Endothelial cell of umbilical vein (primary cell): Measurements from ENCODE around the gene RELN. TPM values are rescaled to one million over a fixed set of nuclear protein-coding genes. Genes with fewer than 3 reads are reported as not detected.

Source experiments
- BruUV-seq: library from RNA; stranded (reverse); fragments of 400-500 nt; replicated peaks from 2 replicates; lab custom pipeline; 2021; lab: Mats Ljungman, UMichigan
- CTCF ChIA-PET: fragments of 300-600, 350-600 bp; sonication (Branson Sonifier 250); formaldehyde crosslinking; loops from one replicate; lab custom pipeline; 2021; ENCODE audit warnings: antibody characterized with exemption, inconsistent platforms; lab: Charles Lee
- POLR2A ChIA-PET: fragments of 300-600, 350-600 bp; sonication (Branson Sonifier 250); formaldehyde crosslinking; loops from one replicate; lab custom pipeline; 2021; ENCODE audit warnings: antibody characterized with exemption, inconsistent platforms; lab: Charles Lee
- DNase-seq: peaks from one replicate; pipeline ENCODE4 v3.0.0-alpha.2; 2011; ENCODE audit warnings: low read depth, low spot score
- FAIRE-seq: peaks from 2 replicates; lab custom pipeline; 2011; peaks lifted over from hg19 to GRCh38; lab: Jason Lieb, UNC
- H2AFZ ChIP-seq: 2 replicates; pipeline ENCODE4 v1.6.0; 2012; ENCODE audit warnings: low read depth, low read length, control low read depth, inconsistent platforms
- H3K27ac ChIP-seq: 2 replicates; pipeline ENCODE4 v1.5.1; 2011; ENCODE audit warnings: low read depth, mild to moderate bottlenecking, control low read depth, low read length, moderate library complexity; ENCODE audit not compliant: insufficient read depth
- H3K27me3 ChIP-seq, 2 experiments: 2 replicates each; pipeline versions ENCODE4 v1.6.0 to v1.6.1; 2011; ENCODE audit warnings: low read length in 2 of 2, mixed read lengths in 1 of 2; ENCODE audit not compliant: control insufficient read depth in 2 of 2, insufficient read depth in 2 of 2
- H3K36me3 ChIP-seq, 2 experiments: 2 replicates in 1 of 2; 3 replicates in 1 of 2; pipeline ENCODE4 v1.5.1; 2011; ENCODE audit warnings: low read length in 2 of 2, mild to moderate bottlenecking in 1 of 2, moderate library complexity in 1 of 2; ENCODE audit not compliant: control insufficient read depth in 2 of 2, insufficient read depth in 2 of 2; ENCODE audit errors: extremely low read depth in 1 of 2
- H3K4me1 ChIP-seq: 3 replicates; pipeline ENCODE4 v1.5.1; 2011; ENCODE audit warnings: mild to moderate bottlenecking, low read length; ENCODE audit not compliant: control insufficient read depth, insufficient read depth; ENCODE audit errors: extremely low read depth
- H3K4me2 ChIP-seq: 2 replicates; pipeline ENCODE4 v1.6.1; 2011; ENCODE audit warnings: low read length, control low read depth, mixed read lengths; ENCODE audit not compliant: insufficient read depth
- H3K4me3 ChIP-seq, 3 experiments: fragments of 200-600 bp in 1 of 3; sonication (generic), shearing (Covaris generic) in 1 of 3; replicated peaks in 1 of 3; 2 replicates each; pipeline ENCODE4 v1.5.1; 2011 to 2016; ENCODE audit warnings: control low read depth in 3 of 3, low read length in 3 of 3, mild to moderate bottlenecking in 2 of 3, inconsistent platforms in 1 of 3, low read depth in 1 of 3, moderate library complexity in 1 of 3; ENCODE audit not compliant: insufficient read depth in 1 of 3
- H3K79me2 ChIP-seq: 2 replicates; pipeline ENCODE4 v1.6.0; 2012; ENCODE audit warnings: low read length, inconsistent platforms; ENCODE audit not compliant: control insufficient read depth, insufficient read depth
- H3K9ac ChIP-seq: replicated peaks from 2 replicates; pipeline ENCODE3; 2011; ENCODE audit warnings: low read length, control low read depth; ENCODE audit not compliant: insufficient read depth; ENCODE audit errors: extremely low read depth
- H3K9me1 ChIP-seq: replicated peaks from 3 replicates; pipeline ENCODE4 v1.6.0; 2011; ENCODE audit warnings: mild to moderate bottlenecking, low read length; ENCODE audit not compliant: control insufficient read depth, insufficient read depth; ENCODE audit errors: extremely low read depth
- H3K9me3 ChIP-seq: replicated peaks from 2 replicates; pipeline ENCODE4 v1.5.1; 2012; ENCODE audit warnings: low read length, inconsistent platforms; ENCODE audit not compliant: control insufficient read depth, insufficient read depth
- H4K20me1 ChIP-seq: replicated peaks from 2 replicates; pipeline ENCODE3; 2011; ENCODE audit warnings: mild to moderate bottlenecking, low read length; ENCODE audit not compliant: control insufficient read depth, insufficient read depth; ENCODE audit errors: extremely low read depth
- CTCF ChIP-seq, 2 donors: IDR thresholded peaks; 1 replicate in 1 of 2; 2 replicates in 1 of 2; pipeline ENCODE4 v1.5.1; 2011; ENCODE audit warnings: low read length in 2 of 2, mild to moderate bottlenecking in 2 of 2, moderate library complexity in 2 of 2, control low read depth in 1 of 2, inconsistent platforms in 1 of 2, low read depth in 1 of 2; ENCODE audit not compliant: insufficient read depth in 1 of 2; ENCODE audit errors: extremely low read depth in 1 of 2
- EZH2 ChIP-seq: IDR thresholded peaks from 2 replicates; pipeline ENCODE4 v1.6.1; 2012; ENCODE audit warnings: borderline replicate concordance, low read depth, mild to moderate bottlenecking, moderate library complexity, low read length, inconsistent platforms; ENCODE audit not compliant: severe bottlenecking
- FOS ChIP-seq: IDR thresholded peaks from 2 replicates; pipeline ENCODE4 v1.6.1; 2011; ENCODE audit warnings: mild to moderate bottlenecking, low read length, moderate library complexity, borderline replicate concordance; ENCODE audit not compliant: insufficient read depth
- GATA2 ChIP-seq: IDR thresholded peaks from 2 replicates; pipeline ENCODE4 v1.7.0; 2011; ENCODE audit warnings: low read depth, mild to moderate bottlenecking, moderate library complexity, mixed read lengths, low read length; ENCODE audit not compliant: insufficient read length, insufficient read depth
- JUN ChIP-seq: IDR thresholded peaks from 2 replicates; pipeline ENCODE4 v1.6.1; 2011; ENCODE audit warnings: borderline replicate concordance, low read depth; ENCODE audit not compliant: insufficient read length, insufficient read depth
- MAX ChIP-seq: IDR thresholded peaks from 2 replicates; pipeline ENCODE4 v1.6.1; 2011; ENCODE audit not compliant: insufficient read depth, insufficient read length
- MYC ChIP-seq: IDR thresholded peaks from one replicate; pipeline ENCODE4 v1.6.1; 2011; ENCODE audit warnings: mild to moderate bottlenecking, low read depth, low read length
- POLR2A ChIP-seq: IDR thresholded peaks from 2 replicates; pipeline ENCODE4 v1.6.1; 2012; ENCODE audit warnings: low read depth, mild to moderate bottlenecking, control low read depth, low read length
- POLR2AphosphoS5 ChIP-seq: IDR thresholded peaks from 2 replicates; pipeline ENCODE4 v1.6.1; 2012; ENCODE audit warnings: low read depth, mild to moderate bottlenecking, control low read depth, low read length, moderate library complexity; ENCODE audit not compliant: insufficient read depth
- dilution Hi-C: fragments of 300-500 bp; cut with MboI; formaldehyde crosslinking; loops from one replicate; pipeline ENCODE4 v1.15.0; 2019; ENCODE audit warnings: low sequenced_read_pairs; ENCODE audit not compliant: extremely low pct_ligation_motif_present
- intact Hi-C: fragments of 100-400 bp; cut with micrococcal nuclease; formaldehyde crosslinking; loops from one replicate; pipeline ENCODE4 v1.10.0; 2022
- polyA plus RNA-seq, 4 experiments: library from polyadenylated mRNA; depleted of rRNA in 3 of 4; stranded (reverse) in 3 of 4; unstranded in 1 of 4; fragments of >200 nt; gene quantifications; 2 replicates each; pipeline versions ENCODE4 v1.2.1 to v1.2.3, GENCODE V29; 2011 to 2012; ENCODE audit warnings: missing spikeins in 1 of 4
- total RNA-seq: library from RNA; stranded (reverse); gene quantifications from 2 replicates; pipeline ENCODE4 v1.2.3, GENCODE V29; 2021

The RELN gene
- total and polyA plus RNA-seq, 2 donors (not counting 3 experiments of a cell fraction or from before 2014, with no cell fraction given): 0.15 to 0.22 TPM

- BruUV-seq: no TSS peak
These were observed 212.0 kb downstream of the RELN start for GRCh38 chr7:103777440-103777839.

More at GRCh38 chr7:103777440-103777839, 212.0 kb downstream of the RELN start:
- Histone ChIP-seq H2AFZ (no peak overlapping the region), H3K4me1 (no peaks in the 10 kb centered on the region), H3K36me3 (no peaks in the 10 kb centered on the region), H3K4me2 (no peak overlapping the region), H3K9me1 (no peaks in the 10 kb centered on the region), H4K20me1 (no peaks in the 10 kb centered on the region), H3K79me2 (no peaks in the 10 kb centered on the region), H3K4me3 (no peak overlapping the region), H3K27ac (no peak overlapping the region), H3K9ac (no peak overlapping the region), H3K27me3 (peaks cover 0 to 2% of the 10 kb centered on the region in 2 experiments), H3K9me3 (no peaks in the 10 kb centered on the region)
- intact Hi-C loops (no loop called here), dilution Hi-C loops (no loop called here)
- DNase-seq (no peak), FAIRE-seq (no peak)
- POLR2A ChIA-PET: no interaction called here
- TF ChIP-seq CTCF (IDR thresholded peaks at IDR 0.05; ENCODE audit: extremely low read depth in 1 of 2, insufficient read depth in 1 of 2, low read depth in 1 of 2, low read length in 2 of 2) (no peak), POLR2A (no peak), GATA2 (no peak), MYC (no peak), EZH2 (no peak), POLR2AphosphoS5 (no peak), JUN (no peak), MAX (no peak), FOS (no peak)
- CTCF ChIA-PET: interaction anchor here (0.9 kb wide), 1 partner anchor 16 kb away, joined by 3 read pairs; no protein-coding TSS in a partner anchor
